NCI-H1436 treated with DMSO at 0.1 percent for 48 hours (cell line): ENCODE measurements around the gene KNCN.

Source experiments
- DNase-seq: peaks from one replicate; lab custom pipeline; 2025; lab: John Stamatoyannopoulos, UW

KNCN gene

DNA sequence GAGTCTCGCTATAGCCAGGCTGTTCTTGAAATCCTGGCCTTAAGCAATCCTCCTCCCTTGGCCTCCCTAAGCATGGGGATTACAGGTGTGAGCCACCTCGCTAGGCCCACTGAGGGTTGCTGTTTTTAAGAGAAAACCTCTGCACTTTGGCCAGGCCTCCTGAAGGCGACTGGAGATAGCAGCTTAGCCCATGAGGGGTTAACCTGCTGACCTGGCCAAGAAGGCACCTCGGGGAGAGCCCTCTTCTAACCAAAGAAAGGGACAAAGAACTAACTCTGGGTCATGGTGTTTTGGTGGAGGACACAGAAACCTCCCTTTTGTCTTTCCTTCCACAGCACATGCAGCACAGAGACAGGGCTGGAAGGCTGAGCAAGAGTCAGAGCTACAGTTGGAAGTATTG lies 17.7 kb upstream of the KNCN start:
- DNase-seq = no peak

GRCh38 chr1:46568461-46568891 lies 17.0 kb upstream of the KNCN start:
- DNase-seq = no peak

GRCh38 chr1:46563341-46563740 lies 11.9 kb upstream of the KNCN start:
- DNase-seq = no peak

GRCh38 chr1:46562498-46562897 lies 11.1 kb upstream of the KNCN start:
- DNase-seq = no peak

- no peak for DNase-seq
These were observed 7.5 kb upstream of the KNCN start for GRCh38 chr1:46558966-46559365.

DNA sequence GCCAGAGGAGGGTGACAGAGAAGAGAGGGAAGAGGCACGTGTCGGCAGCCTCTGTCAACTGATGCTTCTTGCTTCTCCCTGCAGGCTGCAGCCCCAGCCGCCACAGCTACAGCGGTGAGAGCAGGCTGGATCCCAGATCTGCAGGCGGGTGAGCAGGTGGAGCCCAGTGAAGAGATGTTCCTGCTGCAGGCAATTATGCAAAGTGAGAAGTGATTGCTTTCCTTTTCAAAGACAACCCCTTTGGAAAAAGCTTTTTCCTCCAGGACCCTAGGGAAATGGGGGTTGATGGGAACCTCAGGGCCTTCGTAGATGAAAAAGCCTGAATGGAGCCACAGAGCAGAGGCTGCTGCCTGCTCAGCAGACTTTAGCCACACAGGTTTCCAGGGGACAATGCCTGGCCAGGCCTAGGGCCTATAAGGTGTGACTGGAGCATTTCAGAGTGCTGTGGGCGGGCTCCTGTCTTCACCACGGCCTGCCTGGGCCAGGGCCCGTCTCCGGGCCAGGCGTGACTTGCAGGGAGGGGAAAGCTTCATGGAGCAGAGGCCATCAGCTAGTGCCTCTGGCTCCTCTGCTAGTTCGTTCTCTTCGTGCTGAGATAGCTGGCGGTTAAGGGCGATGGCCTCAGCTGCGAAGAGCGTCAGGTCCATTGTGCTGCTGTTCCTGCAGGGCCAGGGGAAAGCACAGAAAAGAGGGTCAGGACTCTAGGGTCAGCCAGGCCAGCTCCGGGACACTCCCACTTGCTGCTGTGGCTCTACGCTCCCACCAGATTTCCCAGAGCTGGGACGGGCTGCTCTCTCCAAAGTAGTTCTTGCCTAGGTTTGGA lies 6.9 kb upstream of the KNCN start:
- peak; percentile 43 for DNase-seq

DNA sequence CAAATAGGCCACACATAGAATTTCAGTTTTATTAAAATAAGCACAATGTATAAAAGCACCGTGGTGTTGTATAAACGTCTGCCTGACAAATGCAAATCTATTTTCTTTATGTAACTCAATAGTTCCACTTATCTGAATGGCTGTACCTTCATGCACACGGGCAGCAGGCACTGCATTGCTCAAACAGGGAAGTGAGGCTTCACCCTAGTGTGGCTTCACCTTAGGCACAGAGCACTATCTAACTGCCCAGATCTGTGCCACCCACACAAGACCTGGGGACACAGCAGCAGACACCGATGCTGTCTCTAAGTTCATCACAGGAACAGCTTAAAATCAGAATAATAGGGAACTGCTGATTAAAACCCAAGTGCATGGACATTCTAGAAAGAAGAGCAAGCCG lies 6.0 kb upstream of the KNCN start:
- no peak for DNase-seq

GRCh38 chr1:46556822-46557221 lies 5.4 kb upstream of the KNCN start:
- no peak for DNase-seq

DNA sequence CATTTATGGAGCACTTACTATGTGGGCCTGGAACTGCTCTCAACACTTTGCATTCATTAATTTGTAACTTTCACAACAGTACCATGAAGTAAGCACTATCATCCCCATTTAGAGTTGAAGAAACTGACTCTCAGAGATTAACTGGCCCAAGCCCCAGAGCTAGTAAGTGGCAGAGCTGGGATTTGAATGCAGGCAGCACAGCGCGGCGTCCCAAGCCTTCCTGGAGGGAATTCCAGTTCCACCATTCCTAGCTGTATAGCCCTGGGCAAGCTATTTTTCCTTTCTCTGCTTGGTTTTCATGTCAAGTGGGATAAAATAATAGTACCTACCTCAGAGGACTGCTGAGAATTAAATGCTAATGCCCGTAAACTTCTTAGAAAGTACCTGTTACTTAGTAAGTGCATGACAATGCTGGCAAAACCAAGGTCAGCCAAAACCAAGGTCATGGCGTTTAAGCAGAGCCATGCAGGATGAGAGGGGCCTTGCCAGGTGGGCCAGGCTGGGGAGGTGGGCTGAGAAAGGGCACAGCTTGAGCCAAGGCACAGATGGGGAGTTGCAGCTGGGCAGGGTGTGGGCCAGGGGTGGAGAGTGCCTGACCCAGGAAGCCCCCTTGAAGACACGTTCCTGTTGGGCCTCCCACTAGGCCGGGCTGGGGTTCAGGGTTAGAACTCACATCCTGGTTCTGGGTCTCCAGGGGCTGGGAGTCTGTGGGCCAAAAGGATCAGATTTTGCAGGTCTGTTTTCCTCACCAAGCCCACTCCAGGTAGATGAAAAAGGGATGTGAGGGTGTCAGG lies 4.6 kb upstream of the KNCN start:
- DNase-seq = no peak

DNA sequence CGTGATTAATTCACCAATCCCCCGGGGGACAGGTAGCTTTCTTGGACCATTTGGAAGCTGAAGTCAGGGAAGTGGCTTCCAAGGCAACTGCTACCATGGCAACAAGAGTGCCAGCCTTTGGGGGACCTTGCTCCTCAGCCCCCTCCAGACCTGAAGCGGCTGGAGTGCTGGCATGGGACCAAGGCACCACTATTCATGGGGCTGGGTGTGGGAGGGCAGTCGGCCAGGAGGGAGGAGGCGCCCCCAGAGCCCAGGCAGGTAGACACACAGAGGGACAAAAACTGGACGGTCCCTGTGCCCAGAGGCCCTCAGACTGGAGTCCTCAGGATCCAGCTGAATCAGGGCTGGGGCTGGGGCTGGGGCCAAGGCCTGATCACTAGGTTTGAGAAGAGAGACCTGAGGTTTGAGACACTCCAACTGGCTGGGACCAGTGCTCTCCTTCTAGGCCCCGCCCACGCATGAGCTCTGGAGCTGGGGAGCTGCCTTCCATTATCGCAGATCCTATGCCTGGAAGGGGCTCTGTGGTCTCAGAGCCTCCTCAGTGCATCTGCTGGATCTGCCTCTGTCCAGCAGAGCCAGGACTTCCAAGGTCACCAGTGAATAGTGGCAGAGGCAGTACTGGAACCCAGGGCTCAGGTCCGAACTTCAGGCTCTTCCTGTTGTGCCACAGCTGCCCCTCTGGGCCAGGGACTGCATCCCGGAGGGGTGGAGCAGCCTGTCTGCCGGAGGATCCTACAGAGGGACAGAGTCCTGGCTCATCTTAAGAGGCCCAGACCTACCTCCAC lies 3.3 kb upstream of the KNCN start:
- DNase-seq = no peak

- no peak for DNase-seq
These were observed 2.8 kb upstream of the KNCN start for GRCh38 chr1:46554236-46554596.

GRCh38 chr1:46553506-46553905 lies 2.1 kb upstream of the KNCN start:
- DNase-seq = no peak

DNA sequence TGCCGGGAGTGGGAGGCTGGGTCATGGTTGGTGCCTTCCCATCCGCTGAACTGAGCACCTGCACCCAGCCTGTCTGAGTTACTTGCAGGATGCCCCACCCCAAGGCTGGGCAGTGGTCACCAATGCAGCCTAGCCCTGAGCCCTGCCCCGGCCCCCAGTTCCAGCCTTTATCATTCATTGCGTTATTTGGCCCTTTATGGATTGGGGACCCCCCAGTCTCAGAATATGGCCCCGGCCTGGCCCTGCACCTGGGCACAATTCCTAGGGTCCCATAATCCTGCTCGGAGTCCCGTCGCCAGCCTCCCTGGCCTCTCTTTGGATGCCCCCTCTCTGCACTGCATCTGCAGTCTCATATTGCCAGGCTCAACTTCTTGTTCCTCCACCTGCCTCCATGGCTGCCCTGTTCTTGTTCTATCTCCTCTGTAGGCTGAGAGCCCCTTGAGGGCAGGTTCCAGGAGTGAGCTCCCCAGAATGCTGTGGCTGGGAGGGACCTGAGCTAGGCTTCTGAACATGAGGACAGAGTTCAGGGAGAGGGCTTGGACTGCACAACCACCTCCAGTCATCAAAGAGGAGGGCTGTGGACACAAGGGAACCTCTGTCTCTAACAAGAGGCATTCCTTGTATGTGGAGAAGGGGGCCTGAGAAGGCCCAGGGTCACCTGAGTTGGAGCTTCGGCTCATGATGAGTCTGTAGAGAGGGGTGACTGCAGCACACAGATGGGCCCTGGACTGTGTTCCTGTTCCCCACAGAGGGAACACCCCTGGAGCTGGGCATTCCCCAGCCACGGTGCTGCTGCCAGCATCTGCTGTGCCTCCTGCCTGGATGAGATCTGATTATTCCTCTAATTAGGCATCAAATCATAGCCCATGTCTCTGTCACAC lies 1.1 kb upstream of the KNCN start:
- DNase-seq = no peak

- no peak for DNase-seq
These were observed 656 bp downstream of the KNCN start for GRCh38 chr1:46550751-46551231.

- DNase-seq = no peak
These were observed 1.5 kb downstream of the KNCN start for GRCh38 chr1:46549697-46550681.

DNA sequence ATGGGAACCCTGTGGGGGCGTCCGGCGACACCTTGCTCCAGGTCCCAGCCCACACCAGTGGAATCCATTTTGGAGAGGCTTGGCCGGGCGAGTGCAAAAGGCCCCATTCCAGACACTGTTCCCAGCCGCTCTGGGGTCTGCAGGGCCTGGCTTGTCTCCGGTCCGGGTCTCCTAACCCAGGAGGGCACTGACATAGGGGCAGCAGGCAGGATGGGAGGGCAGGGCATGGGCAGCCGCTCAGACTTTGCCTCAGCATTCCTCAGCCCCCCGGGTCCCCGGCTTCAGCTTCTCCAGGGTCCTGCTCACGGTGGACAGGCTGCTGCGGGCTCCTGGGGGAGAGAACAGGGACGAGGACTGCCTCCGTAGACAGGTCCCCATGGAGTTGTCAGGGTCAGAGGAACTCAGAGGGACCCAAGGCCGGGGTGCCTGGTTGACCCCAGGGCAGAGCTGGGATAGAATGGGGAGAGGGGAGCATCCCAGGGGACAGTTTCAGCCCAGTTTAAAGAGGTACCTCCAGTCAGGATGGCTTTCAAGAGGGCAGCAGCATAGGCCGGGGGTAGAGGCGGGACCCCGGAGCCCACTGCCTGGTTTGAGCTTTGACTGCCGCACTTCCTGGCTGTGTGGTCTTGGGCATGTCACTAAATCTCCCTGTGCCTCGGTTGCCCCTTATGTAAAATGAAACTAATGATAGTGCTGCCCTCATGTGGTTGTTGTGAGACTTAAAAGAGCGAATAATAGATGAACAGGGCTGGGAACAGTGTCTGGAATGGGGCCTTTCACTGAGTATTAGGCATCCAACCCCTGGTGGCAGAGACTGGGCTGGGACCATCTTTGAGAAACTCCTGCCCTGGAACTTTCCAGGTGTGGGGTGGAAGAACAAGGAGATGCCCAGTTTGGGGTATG lies 3.7 kb downstream of the KNCN start:
- DNase-seq = no peak

- no peak for DNase-seq
These were observed 5.2 kb downstream of the KNCN start for GRCh38 chr1:46546210-46546609.

- DNase-seq = no peak
These were observed 5.7 kb downstream of the KNCN start for GRCh38 chr1:46545784-46546183.

GRCh38 chr1:46544561-46545240 lies 6.7 kb downstream of the KNCN start:
- DNase-seq = no peak
